Measurements from ENCODE around the gene OR9Q1.

DNA sequence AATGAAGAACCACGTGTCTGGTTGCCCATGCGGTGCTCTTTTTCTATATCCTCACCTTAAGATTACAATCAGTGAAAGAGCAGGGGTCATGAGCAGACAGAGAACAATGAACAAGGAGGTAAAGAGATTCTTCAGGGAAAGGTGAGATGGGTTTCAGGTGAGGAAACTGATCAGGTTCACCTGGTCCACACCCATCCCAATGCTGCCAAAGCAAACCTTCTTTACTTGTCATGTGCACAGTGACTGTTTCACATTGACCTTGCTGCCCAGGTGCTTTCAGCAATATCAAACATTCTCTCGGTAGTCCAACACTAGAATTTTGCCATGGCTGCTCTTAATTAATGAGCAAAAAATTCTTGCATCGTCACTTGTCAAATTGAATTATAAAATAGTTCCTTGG is 140.7 kb downstream of the OR9Q1 start:
- TF ChIP-seq, protein P1, sequence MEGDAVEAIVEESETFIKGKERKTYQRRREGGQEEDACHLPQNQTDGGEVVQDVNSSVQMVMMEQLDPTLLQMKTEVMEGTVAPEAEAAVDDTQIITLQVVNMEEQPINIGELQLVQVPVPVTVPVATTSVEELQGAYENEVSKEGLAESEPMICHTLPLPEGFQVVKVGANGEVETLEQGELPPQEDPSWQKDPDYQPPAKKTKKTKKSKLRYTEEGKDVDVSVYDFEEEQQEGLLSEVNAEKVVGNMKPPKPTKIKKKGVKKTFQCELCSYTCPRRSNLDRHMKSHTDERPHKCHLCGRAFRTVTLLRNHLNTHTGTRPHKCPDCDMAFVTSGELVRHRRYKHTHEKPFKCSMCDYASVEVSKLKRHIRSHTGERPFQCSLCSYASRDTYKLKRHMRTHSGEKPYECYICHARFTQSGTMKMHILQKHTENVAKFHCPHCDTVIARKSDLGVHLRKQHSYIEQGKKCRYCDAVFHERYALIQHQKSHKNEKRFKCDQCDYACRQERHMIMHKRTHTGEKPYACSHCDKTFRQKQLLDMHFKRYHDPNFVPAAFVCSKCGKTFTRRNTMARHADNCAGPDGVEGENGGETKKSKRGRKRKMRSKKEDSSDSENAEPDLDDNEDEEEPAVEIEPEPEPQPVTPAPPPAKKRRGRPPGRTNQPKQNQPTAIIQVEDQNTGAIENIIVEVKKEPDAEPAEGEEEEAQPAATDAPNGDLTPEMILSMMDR (IDR thresholded peaks at IDR 0.05), result no peak
- TF ChIP-seq POLR2A (IDR thresholded peaks at IDR 0.05) (no peak), POLR2AphosphoS5 (IDR thresholded peaks at IDR 0.05) (no peak)
